ENCODE measurements around the gene SLC25A18. TPM values are rescaled to one million over a fixed set of nuclear protein-coding genes. Genes with fewer than 3 reads are reported as not detected.

SLC25A18 gene
- total and polyA plus RNA-seq, 5 donors: 0.96 to 2.6 (median 1.5) TPM

DNA sequence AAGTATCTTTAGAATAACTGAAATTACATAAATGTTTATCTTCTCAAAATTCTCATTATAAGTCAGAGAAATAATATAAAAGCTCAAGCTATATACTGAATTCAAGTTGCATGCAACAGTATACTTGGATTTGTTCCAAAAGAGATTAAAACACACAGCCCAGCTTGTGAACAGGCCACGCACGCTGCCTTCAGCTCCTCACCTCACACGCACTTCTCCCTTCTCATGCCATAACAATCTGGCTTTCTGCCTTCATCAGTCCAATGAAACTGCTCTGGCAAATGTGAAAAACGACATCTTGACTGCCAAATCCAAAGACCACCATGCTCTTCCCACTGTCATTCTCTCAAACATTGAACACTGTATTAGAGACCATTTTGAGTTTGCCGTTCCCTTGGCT is 43.2 kb downstream of the SLC25A18 start:
- Histone ChIP-seq H3K9me3 (ENCODE audit: control insufficient read depth, low read length) (no peaks in the 10 kb centered on the region), H3K27me3 (ENCODE audit: control insufficient read depth, insufficient read depth) (no peaks in the 10 kb centered on the region), H3K27ac (ENCODE audit: low read length) (peak overlapping the region; percentile 30), H3K4me1 (ENCODE audit: control insufficient read depth, insufficient read depth, low read length) (peaks cover 2% of the 10 kb centered on the region), H3K4me3 (ENCODE audit: low read length) (no peak overlapping the region)
- 44% methylated on average over 5 of the region's 5 CpGs for WGBS
- intact Hi-C loops (cut with DNase I): no loop called here
- peak; percentile 63 to 72 for ATAC-seq
- DNase-seq: no peak

DNA sequence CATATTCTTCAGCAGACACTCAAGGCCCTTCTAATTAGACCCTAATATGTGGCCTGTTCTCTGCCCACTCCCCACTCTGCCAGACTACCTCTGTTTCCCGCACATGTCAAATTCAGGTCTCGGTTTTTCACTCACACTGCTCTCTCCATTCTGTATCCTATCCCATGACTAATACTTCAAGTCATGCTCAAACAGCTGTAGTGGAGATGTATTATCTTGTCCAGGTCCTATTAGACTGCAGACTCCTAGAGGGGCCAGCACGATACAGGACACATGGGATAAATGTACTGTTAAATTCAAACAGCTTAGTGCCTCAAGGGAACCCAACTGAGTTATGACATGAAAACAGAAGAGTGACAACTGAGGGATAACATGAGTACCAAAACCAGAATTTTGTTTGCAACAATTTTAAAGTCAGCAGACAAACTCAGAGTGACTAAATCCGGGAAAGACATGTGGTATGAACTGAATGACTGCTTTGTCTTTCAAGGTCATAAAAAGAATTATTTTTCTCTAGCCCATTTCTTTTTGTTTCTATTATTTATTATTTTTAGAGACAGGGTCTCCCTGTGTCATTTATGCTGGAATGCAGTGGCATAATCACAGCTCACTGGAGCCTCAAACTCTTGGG is 44.7 kb downstream of the SLC25A18 start:
- H3K4me3 ChIP-seq (ENCODE audit: low read length): no peak overlapping the region
- no peak overlapping the region for H3K27ac ChIP-seq (ENCODE audit: low read length)
- ATAC-seq (no peak), DNase-seq (no peak)
- no peaks in the 10 kb centered on the region for H3K9me3 ChIP-seq (ENCODE audit: control insufficient read depth, low read length)
- H3K27me3 ChIP-seq (ENCODE audit: control insufficient read depth, insufficient read depth): no peaks in the 10 kb centered on the region
- intact Hi-C loops (cut with DNase I): no loop called here
- H3K4me1 ChIP-seq (ENCODE audit: control insufficient read depth, insufficient read depth, low read length): peaks cover 2% of the 10 kb centered on the region
- 94% methylated on average over 4 of the region's 4 CpGs for WGBS

DNA sequence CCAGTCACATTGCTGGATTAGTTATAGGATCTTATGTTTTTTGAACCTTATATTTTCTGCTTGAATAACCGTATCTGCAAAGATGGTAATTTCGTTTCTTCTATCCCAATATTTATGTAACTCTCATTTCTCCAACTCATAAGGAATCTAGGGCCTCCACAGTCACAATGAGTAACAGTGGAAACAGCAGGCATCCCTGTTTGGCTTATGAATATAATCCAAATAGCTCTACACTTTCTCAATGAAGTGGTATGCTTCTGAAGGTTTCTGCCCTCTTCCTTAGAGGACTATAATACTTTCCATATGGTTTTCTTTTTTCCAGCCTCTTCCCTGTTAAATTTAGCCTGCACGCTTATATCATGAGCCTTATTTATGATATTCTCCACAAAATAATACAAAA is 48.8 kb downstream of the SLC25A18 start:
- H3K4me1 ChIP-seq (ENCODE audit: control insufficient read depth, insufficient read depth, low read length): peaks cover 2% of the 10 kb centered on the region
- no peaks in the 10 kb centered on the region for H3K27me3 ChIP-seq (ENCODE audit: control insufficient read depth, insufficient read depth)
- intact Hi-C loops (cut with DNase I): no loop called here
- H3K27ac ChIP-seq (ENCODE audit: low read length): no peak overlapping the region
- 58% methylated on average over 3 of the region's 3 CpGs for WGBS
- no peaks in the 10 kb centered on the region for H3K9me3 ChIP-seq (ENCODE audit: control insufficient read depth, low read length)
- ATAC-seq (no peak), DNase-seq (no peak)
- H3K4me3 ChIP-seq (ENCODE audit: low read length): no peak overlapping the region

DNA sequence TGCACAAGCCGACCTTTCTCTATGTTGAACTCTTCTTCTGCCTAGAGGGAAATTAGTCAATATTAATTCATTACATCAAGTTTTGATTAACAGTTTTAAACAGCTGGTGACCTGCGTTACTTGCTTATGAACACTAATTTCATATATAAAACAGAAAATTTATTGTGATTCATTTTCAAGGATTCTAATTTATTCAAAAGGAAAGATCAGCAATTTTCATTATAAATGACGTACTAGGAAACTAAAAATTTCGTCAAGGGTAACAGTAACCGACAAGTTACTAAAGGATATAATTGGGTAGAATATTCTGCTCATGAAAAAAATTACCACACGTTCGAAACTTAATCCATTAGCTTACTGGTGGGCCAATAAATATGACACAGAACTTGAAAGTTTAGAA is 50.0 kb downstream of the SLC25A18 start:
- DNase-seq (no peak), ATAC-seq (no peak)
- intact Hi-C loops (cut with DNase I): no loop called here
- no peaks in the 10 kb centered on the region for H3K4me1 ChIP-seq (ENCODE audit: control insufficient read depth, insufficient read depth, low read length)
- 90% methylated on average over 7 of the region's 7 CpGs for WGBS
- no peak overlapping the region for H3K27ac ChIP-seq (ENCODE audit: low read length)
- no peaks in the 10 kb centered on the region for H3K27me3 ChIP-seq (ENCODE audit: control insufficient read depth, insufficient read depth)
- H3K4me3 ChIP-seq (ENCODE audit: low read length): no peak overlapping the region
- H3K9me3 ChIP-seq (ENCODE audit: control insufficient read depth, low read length): no peaks in the 10 kb centered on the region

DNA sequence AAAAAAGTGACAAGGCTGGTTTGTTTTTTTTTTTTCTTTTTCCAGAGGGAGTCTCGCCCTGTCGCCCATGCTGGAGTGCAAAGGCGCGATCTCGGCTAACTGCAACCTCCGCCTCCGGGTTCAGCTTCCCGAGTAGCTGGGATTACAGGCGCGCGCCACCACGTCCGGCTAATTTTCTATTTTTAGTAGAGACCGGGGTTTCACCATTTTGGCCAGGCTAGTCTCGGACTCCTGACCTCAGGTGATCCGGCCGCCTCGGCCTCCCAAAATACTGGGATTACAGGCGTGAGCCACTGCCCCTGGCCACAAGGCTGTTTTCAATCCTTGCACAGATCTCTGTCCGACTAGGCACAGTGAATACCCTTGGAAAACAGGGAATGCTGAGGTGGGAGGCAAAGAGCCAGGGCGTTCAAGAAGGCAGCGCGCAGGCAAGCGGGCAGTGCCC is 64.7 kb downstream of the SLC25A18 start:
- no peaks in the 10 kb centered on the region for H3K4me1 ChIP-seq (ENCODE audit: control insufficient read depth, insufficient read depth, low read length)
- DNase-seq (no peak), ATAC-seq (peak in 1 of 2 donors; percentile 3)
- peak overlapping the region; percentile 87 for H3K4me3 ChIP-seq (ENCODE audit: low read length)
- H3K27me3 ChIP-seq (ENCODE audit: control insufficient read depth, insufficient read depth): no peaks in the 10 kb centered on the region
- WGBS: 8% methylated on average over 24 of the region's 24 CpGs
- no peaks in the 10 kb centered on the region for H3K9me3 ChIP-seq (ENCODE audit: control insufficient read depth, low read length)
- peak overlapping the region; percentile 97 for H3K27ac ChIP-seq (ENCODE audit: low read length)
- intact Hi-C loops (cut with DNase I): loop anchor here in 1 of 4 donors (10.0 kb wide), 1 partner anchor 73 kb away; no protein-coding TSS in a partner anchor

DNA sequence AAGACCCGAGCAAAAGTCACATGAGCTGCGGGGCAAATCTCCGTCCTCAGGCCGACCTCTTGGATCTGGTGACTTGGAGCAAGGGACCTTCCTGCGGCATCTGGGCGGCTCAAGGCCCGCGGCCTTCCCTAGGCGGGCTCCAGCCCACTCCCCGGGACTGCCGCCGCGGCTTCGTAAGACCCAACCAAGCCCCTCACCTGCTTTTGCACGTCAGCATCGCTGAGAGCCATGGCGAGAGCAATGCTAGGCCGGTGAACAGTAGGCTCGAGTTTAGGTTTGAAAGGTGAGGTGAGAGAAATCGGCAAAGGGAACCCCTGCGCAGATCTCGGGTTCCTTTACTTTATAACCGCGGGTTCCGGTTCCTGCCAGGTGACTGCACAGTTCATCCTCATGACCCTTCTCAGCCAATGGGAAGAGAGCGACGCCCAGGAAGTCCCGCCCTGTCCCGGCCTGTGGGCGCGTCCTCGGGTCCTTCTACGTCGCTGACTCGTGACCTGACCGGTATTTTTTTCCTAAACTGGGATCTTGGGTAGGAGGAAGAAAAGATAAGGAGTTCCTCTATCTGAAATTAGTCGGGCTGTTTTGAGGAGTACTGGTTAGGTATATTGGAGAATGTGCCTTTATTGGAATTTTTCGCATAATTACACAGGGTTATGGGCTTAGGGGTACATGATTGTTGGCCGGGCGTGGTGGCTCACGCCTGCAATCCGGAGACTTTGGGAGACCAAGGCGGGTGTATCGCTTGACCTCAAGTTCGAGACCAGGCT is 65.3 kb downstream of the SLC25A18 start, which contains the start of gene ATP6V1E1:
ATP6V1E1 (minus strand) TSS at position 344 of the 767 bp plus-strand sequence; CDS start at position 230, 114 bp downstream.
- under 1% methylated on average over 45 of the region's 45 CpGs for WGBS
- Histone ChIP-seq H3K4me3 (ENCODE audit: low read length) (peak within 1 kb of the TSS; percentile 87), H3K27me3 (ENCODE audit: control insufficient read depth, insufficient read depth) (no peaks in the 10 kb centered on the region), H3K4me1 (ENCODE audit: control insufficient read depth, insufficient read depth, low read length) (no peaks in the 10 kb centered on the region), H3K27ac (ENCODE audit: low read length) (peak within 1 kb of the TSS; percentile 100), H3K9me3 (ENCODE audit: control insufficient read depth, low read length) (no peaks in the 10 kb centered on the region)
- DNase-seq (peak; percentile 96 to 98 (median 98)), ATAC-seq (peak; percentile 100)
- intact Hi-C loops (cut with DNase I): loop anchor here in 1 of 4 donors (10.0 kb wide), 1 partner anchor 74 kb away; no protein-coding TSS in a partner anchor

DNA sequence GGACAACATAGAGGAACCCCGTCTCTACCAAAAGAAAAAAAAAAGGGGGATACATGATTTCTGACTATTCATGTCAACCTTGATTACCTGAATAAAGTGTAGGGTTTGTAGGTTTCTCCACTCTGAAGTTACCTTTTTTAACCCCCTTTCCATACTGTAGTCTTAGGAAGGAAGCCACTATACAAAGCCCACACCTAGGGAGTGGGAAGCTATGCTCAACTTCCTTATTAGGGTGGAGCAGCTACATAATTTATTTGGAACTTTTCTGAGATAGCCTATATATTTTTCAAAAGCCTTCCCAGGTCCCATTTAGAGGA is 65.8 kb downstream of the SLC25A18 start:
- no peak for DNase-seq
- WGBS: 0% methylated on average over 1 of the region's 1 CpG
- H3K27ac ChIP-seq (ENCODE audit: low read length): peak overlapping the region; percentile 100
- H3K9me3 ChIP-seq (ENCODE audit: control insufficient read depth, low read length): no peaks in the 10 kb centered on the region
- peak overlapping the region; percentile 87 for H3K4me3 ChIP-seq (ENCODE audit: low read length)
- no peaks in the 10 kb centered on the region for H3K27me3 ChIP-seq (ENCODE audit: control insufficient read depth, insufficient read depth)
- no peaks in the 10 kb centered on the region for H3K4me1 ChIP-seq (ENCODE audit: control insufficient read depth, insufficient read depth, low read length)
- ATAC-seq: peak in 1 of 2 donors; percentile 6
- intact Hi-C loops (cut with DNase I): loop anchor here in 1 of 4 donors (10.0 kb wide), 1 partner anchor 74 kb away; no protein-coding TSS in a partner anchor

DNA sequence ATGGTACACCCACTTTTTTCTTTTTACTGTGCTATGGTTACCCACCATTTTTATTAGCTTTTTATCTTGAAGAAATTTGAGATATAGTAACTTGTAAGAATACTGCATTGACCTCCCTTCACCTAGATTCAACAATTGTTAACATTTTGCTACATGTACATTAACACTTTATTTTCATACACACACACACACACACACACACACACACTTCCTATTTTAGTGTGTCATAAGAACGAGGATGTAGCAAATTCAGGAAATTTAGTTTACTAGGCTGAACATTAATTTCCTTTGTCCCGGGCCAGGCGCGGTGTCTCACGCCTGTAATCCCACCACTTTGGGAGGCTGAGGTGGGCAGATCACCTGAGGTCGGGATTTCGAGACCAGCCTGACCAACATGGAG is 66.3 kb downstream of the SLC25A18 start:
- H3K27me3 ChIP-seq (ENCODE audit: control insufficient read depth, insufficient read depth): no peaks in the 10 kb centered on the region
- no peak overlapping the region for H3K4me3 ChIP-seq (ENCODE audit: low read length)
- DNase-seq (no peak), ATAC-seq (no peak)
- 69% methylated on average over 7 of the region's 7 CpGs for WGBS
- no peaks in the 10 kb centered on the region for H3K4me1 ChIP-seq (ENCODE audit: control insufficient read depth, insufficient read depth, low read length)
- intact Hi-C loops (cut with DNase I): loop anchor here in 3 of 4 donors (10.0 kb wide), 2 partner anchors 55 to 75 kb away; no protein-coding TSS in a partner anchor
- H3K9me3 ChIP-seq (ENCODE audit: control insufficient read depth, low read length): no peaks in the 10 kb centered on the region
- no peak overlapping the region for H3K27ac ChIP-seq (ENCODE audit: low read length)

DNA sequence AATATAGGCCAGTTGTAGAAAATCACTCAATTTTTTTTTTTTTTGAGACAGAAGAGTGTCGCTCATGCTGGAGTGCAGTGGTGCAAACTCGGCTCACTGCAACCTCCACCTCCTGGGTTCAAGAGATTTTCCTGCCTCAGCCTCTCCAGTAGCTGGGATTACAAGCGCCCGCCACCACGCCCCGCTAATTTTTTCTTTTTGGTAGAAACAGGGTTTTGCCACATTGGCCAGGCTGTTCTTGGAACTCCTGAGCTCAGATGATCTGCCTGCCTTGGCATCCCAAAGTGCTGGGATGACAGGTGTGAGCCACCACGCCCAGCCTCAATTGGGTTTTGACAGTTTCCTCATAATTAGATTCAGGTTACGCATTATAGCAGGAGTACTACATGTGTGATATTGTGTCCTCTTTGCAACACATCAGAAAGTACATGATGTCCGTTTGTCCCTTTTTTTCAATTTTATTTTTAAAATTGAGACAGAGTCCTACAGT is 67.8 kb downstream of the SLC25A18 start:
- WGBS: 97% methylated on average over 9 of the region's 9 CpGs
- intact Hi-C loops (cut with DNase I): loop anchor here in 2 of 4 donors (10.0 kb wide), 1 partner anchor 56 kb away; no protein-coding TSS in a partner anchor
- H3K27me3 ChIP-seq (ENCODE audit: control insufficient read depth, insufficient read depth): no peaks in the 10 kb centered on the region
- H3K27ac ChIP-seq (ENCODE audit: low read length): no peak overlapping the region
- ATAC-seq (no peak), DNase-seq (no peak)
- no peaks in the 10 kb centered on the region for H3K4me1 ChIP-seq (ENCODE audit: control insufficient read depth, insufficient read depth, low read length)
- no peak overlapping the region for H3K4me3 ChIP-seq (ENCODE audit: low read length)
- no peaks in the 10 kb centered on the region for H3K9me3 ChIP-seq (ENCODE audit: control insufficient read depth, low read length)

DNA sequence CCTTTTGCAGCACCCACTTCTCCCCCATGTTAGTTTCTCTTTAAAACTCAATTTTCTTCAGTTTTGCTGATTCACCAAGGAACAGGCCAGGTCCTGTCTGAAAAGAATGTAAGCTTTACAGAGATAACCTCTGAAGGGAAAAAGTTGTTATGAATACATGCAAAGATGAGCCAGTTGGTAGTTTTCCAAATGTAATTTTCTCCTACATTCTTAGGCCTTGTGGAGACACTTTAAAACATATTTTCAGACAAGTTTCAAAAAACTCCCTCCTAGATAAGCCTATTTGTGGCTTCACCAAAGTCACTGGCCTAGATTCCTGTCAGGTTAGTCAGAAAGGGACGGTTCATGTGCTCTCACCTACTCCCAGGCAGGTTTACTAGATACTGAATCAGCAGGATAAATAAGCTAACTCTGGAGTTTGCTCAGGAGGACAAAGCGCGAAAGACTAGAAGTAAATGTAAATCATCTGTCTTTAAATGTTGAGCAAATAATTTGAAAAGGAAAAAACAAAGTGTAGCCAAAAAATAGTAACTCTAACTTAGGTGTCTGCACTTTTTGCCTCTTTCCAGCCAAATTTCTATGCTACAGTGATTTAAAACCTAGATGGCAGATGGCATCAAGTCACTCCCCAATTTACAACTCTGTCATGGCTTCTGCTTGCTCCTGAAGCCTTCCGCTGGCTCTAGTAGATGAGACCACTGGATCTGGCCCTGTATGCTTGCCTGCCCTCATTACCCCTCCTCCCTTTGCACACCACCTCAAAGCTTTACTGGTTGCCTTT is 70.1 kb downstream of the SLC25A18 start:
- Histone ChIP-seq H3K9me3 (ENCODE audit: control insufficient read depth, low read length) (no peaks in the 10 kb centered on the region), H3K4me3 (ENCODE audit: low read length) (no peak overlapping the region), H3K4me1 (ENCODE audit: control insufficient read depth, insufficient read depth, low read length) (no peaks in the 10 kb centered on the region), H3K27ac (ENCODE audit: low read length) (no peak overlapping the region), H3K27me3 (ENCODE audit: control insufficient read depth, insufficient read depth) (no peaks in the 10 kb centered on the region)
- no peak for ATAC-seq
- 85% methylated on average over 4 of the region's 4 CpGs for WGBS
- no peak for DNase-seq
- intact Hi-C loops (cut with DNase I): loop anchor here in 2 of 4 donors (10.0 kb wide), 1 partner anchor 59 kb away; no protein-coding TSS in a partner anchor
